ENCODE measurements around the gene FILIP1L. TPM values are rescaled to one million over a fixed set of nuclear protein-coding genes. Genes with fewer than 3 reads are reported as not detected.

The FILIP1L gene
- total RNA-seq, 4 donors from 2014 or later = 113 to 149 (median 122) TPM

DNA sequence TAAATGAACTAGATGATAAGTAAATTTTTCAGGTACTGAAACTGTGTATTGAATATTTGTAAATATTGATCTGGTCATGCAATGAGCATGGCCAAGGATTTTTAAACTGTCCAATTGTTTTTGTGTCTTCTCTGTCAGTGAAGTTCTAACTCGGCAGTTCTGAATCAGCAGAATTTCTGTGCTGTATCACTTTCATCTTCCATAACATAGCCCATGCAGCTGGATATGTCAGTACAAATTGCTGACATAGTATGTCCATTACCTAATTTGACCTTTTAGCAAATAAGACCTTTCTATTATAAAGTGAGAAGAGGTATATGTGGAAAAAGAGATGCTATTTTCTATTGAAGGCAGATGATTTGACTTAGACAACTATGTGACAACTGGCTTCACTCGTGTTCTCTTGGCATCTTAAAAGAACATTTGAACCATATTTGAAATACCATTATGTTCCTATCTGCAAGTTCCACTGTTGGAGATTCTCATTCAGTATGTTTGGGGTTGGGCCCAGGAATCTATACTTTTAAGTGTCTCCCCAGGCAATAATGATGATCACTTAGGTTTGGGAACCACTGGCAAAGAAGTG lies 206.2 kb downstream of the FILIP1L start:
- peaks cover 0 to 12% (median 5%) of the 10 kb centered on the region in 3 donors for H3K4me1 ChIP-seq
- no peak for ATAC-seq
- no peaks in the 10 kb centered on the region for H3K36me3 ChIP-seq
- 60 to 61% methylated on average over 2 of the region's 2 CpGs for WGBS, 2 donors (ENCODE audit: low coverage in 1 of 2)
- peak overlapping the region in 1 of 4 donors; percentile 11 for H3K27ac ChIP-seq
- TF ChIP-seq, protein P1, sequence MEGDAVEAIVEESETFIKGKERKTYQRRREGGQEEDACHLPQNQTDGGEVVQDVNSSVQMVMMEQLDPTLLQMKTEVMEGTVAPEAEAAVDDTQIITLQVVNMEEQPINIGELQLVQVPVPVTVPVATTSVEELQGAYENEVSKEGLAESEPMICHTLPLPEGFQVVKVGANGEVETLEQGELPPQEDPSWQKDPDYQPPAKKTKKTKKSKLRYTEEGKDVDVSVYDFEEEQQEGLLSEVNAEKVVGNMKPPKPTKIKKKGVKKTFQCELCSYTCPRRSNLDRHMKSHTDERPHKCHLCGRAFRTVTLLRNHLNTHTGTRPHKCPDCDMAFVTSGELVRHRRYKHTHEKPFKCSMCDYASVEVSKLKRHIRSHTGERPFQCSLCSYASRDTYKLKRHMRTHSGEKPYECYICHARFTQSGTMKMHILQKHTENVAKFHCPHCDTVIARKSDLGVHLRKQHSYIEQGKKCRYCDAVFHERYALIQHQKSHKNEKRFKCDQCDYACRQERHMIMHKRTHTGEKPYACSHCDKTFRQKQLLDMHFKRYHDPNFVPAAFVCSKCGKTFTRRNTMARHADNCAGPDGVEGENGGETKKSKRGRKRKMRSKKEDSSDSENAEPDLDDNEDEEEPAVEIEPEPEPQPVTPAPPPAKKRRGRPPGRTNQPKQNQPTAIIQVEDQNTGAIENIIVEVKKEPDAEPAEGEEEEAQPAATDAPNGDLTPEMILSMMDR (IDR thresholded peaks at IDR 0.05) = no peak
- TF ChIP-seq POLR2A (IDR thresholded peaks at IDR 0.05) (no peak), EP300 (IDR thresholded peaks at IDR 0.05) (no peak), POLR2AphosphoS5 (IDR thresholded peaks at IDR 0.05) (no peak)
- H3K4me3 ChIP-seq = no peak overlapping the region
- no peaks in the 10 kb centered on the region for H3K27me3 ChIP-seq
- H3K9me3 ChIP-seq = no peaks in the 10 kb centered on the region

DNA sequence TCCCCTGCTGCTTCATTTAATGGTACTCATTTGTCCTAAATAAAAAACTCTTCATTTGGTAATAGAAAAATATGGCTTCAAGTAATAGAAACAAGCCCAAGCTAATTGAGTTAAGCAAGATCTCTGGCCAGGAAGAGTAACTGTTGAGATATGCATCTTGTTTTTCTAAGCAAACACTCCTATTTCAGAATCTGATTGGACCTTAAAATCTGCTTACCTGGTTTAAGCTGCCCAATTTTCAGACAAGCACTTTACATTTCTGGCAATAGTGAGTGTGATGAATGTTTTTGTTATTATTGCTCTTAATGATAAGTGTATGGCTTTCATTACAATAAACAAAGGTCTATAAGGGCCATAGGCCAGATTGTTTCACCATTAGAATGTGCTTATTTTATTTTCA lies 210.4 kb downstream of the FILIP1L start:
- ATAC-seq = no peak
- no peaks in the 10 kb centered on the region for H3K36me3 ChIP-seq

DNA sequence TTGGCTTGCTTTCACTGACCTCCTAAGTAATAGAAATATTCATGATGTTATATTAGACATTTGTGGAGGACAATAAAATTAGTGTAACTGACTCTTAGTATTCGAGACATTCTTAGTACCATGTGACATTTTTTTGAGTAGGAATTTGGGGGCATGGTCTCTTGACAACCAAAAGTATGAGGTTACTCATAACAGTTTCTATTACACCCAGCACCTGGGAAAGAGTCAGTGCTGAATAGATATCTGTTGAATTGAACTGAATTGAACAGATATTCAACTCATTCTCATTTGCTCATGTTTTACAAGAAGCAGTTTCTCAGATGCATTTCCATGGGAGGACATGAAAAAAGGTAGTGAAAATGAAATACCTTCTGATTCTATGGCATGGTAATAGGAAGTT lies 212.2 kb downstream of the FILIP1L start:
- TF ChIP-seq EP300 (IDR thresholded peaks at IDR 0.05) (no peak), POLR2AphosphoS5 (IDR thresholded peaks at IDR 0.05) (no peak), POLR2A (IDR thresholded peaks at IDR 0.05) (no peak)
- TF ChIP-seq, protein P1 (IDR thresholded peaks at IDR 0.05) = no peak
- Histone ChIP-seq H3K36me3 (no peaks in the 10 kb centered on the region), H3K27me3 (no peaks in the 10 kb centered on the region), H3K4me3 (no peak overlapping the region), H3K4me1 (peaks cover 9 to 30% (median 11%) of the 10 kb centered on the region in 3 donors), H3K27ac (peak overlapping the region in 3 of 4 donors; percentile 55 to 69 (median 65)), H3K9me3 (no peaks in the 10 kb centered on the region)
- no peak for ATAC-seq
- 31 to 71% methylated on average over 1 of the region's 1 CpG for WGBS, 2 donors (ENCODE audit: low coverage in 1 of 2)

More for the DNA sequence above, 210.4 kb downstream of the FILIP1L start:
- Histone ChIP-seq H3K9me3 (no peaks in the 10 kb centered on the region), H3K4me1 (peaks cover 9 to 27% (median 11%) of the 10 kb centered on the region in 3 donors), H3K27me3 (no peaks in the 10 kb centered on the region), H3K27ac (no peak overlapping the region), H3K4me3 (no peak overlapping the region)
- TF ChIP-seq POLR2A (IDR thresholded peaks at IDR 0.05) = no peak
- no peak for TF ChIP-seq EP300 (IDR thresholded peaks at IDR 0.05)
- TF ChIP-seq, protein P1 (IDR thresholded peaks at IDR 0.05) = no peak
- TF ChIP-seq POLR2AphosphoS5 (IDR thresholded peaks at IDR 0.05) = no peak

DNA sequence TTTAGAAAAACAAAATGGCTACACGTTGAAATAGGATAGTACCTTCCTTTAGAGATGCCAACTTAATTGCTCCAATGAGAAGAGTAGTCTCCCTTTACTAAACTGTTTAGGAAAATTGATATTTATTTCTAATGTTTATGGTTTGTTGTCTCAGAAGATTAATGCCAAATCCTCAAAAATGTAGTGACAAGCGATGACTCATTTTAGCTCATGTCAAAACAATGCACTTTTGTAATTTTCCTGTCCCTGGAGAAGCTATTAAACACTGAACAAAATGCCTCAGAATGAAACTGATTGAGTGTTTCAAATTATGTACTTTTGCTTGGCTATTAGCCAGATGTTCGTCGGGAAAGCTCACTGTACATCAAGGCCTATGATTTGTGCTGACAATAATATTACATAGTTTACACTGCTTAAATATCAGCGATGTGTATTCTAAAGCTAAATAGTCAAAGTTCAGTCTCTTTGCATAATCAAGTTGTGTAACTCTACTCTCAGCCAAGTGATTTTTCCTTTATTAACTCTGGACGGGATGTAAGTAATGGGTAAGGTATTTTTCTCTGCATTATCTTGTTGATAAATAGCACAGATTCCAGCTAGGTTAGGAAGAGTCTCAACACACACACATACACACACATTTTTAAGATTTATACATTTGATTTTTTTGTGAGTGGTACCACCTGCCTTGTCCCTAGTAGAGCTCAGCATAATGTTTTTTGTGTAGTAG lies 212.9 kb downstream of the FILIP1L start:
- ATAC-seq = peak; percentile 73
- Histone ChIP-seq H3K4me3 (no peak overlapping the region), H3K36me3 (no peaks in the 10 kb centered on the region), H3K9me3 (no peaks in the 10 kb centered on the region), H3K4me1 (peaks cover 9 to 30% (median 11%) of the 10 kb centered on the region in 3 donors), H3K27ac (peak overlapping the region; percentile 50 to 69 (median 60)), H3K27me3 (no peaks in the 10 kb centered on the region)
- TF ChIP-seq, protein P1 (IDR thresholded peaks at IDR 0.05) = no peak
- peak; percentile 55 for TF ChIP-seq POLR2AphosphoS5 (IDR thresholded peaks at IDR 0.05)
- 6 to 12% methylated on average over 6 of the region's 6 CpGs for WGBS, 2 donors (ENCODE audit: low coverage in 1 of 2)

DNA sequence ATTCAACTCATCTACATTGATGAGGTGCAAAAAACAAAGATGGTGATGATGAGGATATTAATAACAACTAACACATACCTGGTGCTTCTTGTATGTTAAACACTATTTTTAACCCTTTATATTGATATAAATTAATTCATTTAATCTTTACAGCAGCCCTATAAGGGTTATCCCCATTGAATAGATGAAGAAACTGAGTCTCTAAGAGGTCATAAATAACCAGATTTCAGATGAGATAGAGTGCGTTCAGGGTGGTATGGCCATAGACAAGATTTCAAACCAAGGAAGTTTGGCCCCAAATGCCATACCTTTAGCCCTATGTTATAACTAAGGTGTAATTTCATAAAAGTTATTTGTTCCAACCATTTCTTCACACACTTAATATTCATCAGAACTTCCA lies 214.1 kb downstream of the FILIP1L start:
- ATAC-seq = no peak
- no peak overlapping the region for H3K4me3 ChIP-seq
- 83 to 95% methylated on average over 1 of the region's 1 CpG for WGBS, 2 donors (ENCODE audit: low coverage in 1 of 2)
- H3K4me1 ChIP-seq = peaks cover 9 to 30% (median 11%) of the 10 kb centered on the region in 3 donors
- no peaks in the 10 kb centered on the region for H3K9me3 ChIP-seq
- H3K27me3 ChIP-seq = no peaks in the 10 kb centered on the region
- TF ChIP-seq POLR2A (IDR thresholded peaks at IDR 0.05) (no peak), EP300 (IDR thresholded peaks at IDR 0.05) (no peak), POLR2AphosphoS5 (IDR thresholded peaks at IDR 0.05) (no peak)
- H3K36me3 ChIP-seq = no peaks in the 10 kb centered on the region
- peak overlapping the region in 2 of 4 donors; percentile 55 to 65 for H3K27ac ChIP-seq
